ENCODE results near the gene RARRES2.
"Not testable (repeated sequence)": the region's sequence is repeated elsewhere in the genome, so short reads cannot be mapped to it uniquely, and the experiment has no call there.

GRCh38 chr7:150297978-150298377 lies 43.5 kb downstream of the RARRES2 start:
- not testable (repeated sequence) for TF ChIP-seq CTCF (IDR thresholded peaks at IDR 0.05; ENCODE audit: borderline replicate concordance, extremely low read depth, low read length, poor library complexity, severe bottlenecking); EZH2 (IDR thresholded peaks at IDR 0.05; ENCODE audit: borderline replicate concordance, low read depth, low read length, severe bottlenecking)

Measured in DND-41 (cell line).